KOPT-K1 (cell line): ENCODE data around the gene TBX5.

Source experiments
- H3K27ac ChIP-seq: fragments of 200-600 bp; sonication (generic); 2 replicates; pipeline ENCODE4 v1.5.1; 2016; ENCODE audit warnings: antibody characterized with exemption, mild to moderate bottlenecking, low read depth, low read length; ENCODE audit not compliant: poor library complexity, severe bottlenecking
- H3K36me3 ChIP-seq: fragments of 200-600 bp; sonication (generic); 2 replicates; pipeline ENCODE4 v1.5.1; 2017; ENCODE audit warnings: antibody characterized with exemption, mild to moderate bottlenecking, low read length, moderate library complexity; ENCODE audit not compliant: insufficient read depth
- H3K9me3 ChIP-seq: fragments of 200-600 bp; sonication (generic); 2 replicates; pipeline ENCODE4 v1.5.1; 2017; ENCODE audit warnings: antibody characterized with exemption, low read length, mild to moderate bottlenecking; ENCODE audit not compliant: insufficient read depth, poor library complexity, severe bottlenecking

Gene TBX5

DNA sequence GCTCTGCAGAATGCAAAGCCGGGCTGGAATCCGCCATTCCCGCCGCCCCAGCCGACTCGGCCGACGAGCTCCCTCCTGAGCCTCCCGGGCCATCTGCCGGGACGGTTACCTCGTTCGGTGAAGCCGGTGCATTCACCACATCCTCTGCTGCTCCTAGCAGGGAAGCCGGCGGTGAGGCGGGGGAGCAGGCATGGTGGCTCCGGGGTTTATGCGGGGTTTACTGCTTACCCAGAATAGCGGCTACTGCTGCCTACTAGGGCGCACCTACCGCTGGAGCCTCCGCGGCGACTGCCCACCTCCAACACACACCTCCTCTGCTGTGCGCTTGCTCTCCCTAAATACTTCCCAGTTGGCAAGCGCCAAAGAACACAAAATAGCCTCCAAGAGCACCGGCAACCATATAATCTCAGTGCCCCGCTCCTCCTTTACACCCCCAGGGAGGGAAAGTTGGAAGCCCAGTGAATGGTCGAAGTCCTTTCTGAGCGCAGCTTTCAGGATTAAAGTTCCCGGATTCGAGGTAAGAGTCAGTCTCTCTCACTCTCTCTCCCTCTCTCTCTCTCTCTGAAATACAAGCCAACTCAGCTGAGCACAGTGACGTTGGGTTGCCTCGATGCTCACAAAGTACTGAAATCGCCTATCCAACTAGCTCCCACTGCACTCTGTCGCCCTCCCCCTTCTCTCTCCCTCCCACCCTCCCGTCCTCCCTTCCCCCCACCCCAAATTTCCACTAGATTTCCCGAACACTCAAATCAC lies at the start of gene TBX5:
Gene TBX5 (minus strand): TSS at position 626 of the 753 bp plus-strand sequence. CDS start 2,246 bp downstream, outside the sequence.
- no peak within 1 kb of the TSS for H3K27ac ChIP-seq
- H3K9me3 ChIP-seq = peaks cover 16% of the 10 kb centered on the region
- no peaks in the 10 kb centered on the region for H3K36me3 ChIP-seq

DNA sequence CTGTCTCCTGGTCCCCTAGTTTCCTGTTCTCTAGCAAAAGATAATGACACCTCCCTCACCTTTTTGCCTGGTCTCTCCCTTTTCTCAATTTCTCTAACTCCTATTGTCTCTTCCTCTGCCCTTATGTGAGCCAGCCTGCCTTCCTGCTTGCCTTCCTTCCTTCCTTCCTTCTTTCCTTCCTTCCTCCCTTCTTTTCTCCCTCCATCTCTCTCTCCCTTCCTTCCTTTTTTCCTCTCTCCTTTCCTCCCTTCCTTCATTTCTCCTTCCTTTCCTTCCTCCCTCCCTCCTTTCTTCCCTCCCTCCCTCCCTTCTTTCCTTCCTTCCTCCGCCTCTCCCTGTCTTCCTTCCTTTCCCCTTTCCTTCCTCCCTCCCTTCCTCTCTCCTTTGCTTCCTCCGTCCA lies 45.7 kb upstream of the TBX5 start:
- H3K36me3 ChIP-seq = no peaks in the 10 kb centered on the region
- H3K9me3 ChIP-seq = peaks cover 12% of the 10 kb centered on the region
- no peak overlapping the region for H3K27ac ChIP-seq

DNA sequence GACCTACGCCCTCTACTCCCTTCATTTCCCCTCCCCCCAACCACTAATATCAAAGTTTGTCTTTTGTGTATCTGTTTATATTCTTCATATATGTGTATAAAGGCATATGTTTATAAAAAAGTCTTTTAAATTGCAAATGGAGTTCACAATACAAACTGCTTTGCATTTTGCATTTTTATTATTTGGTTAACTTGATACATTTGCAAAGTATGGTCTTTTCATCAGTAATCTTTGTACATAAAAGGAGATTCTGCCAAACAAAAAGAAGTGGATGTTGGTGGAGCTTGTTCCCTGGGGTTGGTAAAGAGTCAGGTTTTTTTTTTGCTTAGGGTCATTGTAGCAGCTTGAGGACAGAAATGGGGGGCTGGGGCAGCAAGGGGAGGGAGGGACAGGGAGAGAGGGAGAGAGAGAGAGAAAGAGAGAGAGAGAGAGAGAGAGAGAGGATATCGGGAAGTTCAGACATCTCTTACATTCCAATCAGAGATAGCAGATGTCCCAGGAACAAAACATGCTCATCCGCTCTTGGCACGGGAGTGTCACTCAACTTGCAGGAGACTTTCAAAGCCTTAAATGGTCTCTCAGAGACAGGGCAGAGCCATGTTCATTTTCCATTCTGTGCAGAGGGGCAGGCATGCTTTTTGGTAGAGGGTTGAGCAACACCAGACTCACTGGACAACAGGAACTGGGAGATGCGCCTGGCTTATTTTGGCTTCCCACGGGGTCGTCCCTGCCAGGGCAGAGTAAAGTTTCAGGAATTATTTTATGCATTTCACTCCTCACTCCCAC lies 44.8 kb upstream of the TBX5 start:
- Histone ChIP-seq H3K9me3 (peaks cover 12% of the 10 kb centered on the region), H3K27ac (no peak overlapping the region), H3K36me3 (no peaks in the 10 kb centered on the region)

DNA sequence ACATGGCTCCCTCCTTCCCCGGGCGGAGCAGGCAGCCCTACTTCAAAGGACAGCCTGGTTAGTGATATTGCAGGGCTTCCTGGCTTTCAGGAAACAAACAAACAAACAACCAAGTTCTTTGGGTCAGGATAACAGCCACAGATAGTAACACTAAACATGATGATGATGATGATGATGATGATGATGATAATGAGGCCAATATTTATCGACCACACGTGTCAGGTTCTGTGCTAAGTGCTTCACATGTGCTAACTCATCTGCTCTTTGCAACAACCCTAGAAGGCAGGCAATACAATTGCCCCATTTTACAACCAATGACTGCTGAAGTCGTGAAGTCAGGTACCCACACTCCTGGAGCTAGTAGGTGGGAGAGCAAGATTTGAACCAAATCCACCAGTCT lies 44.1 kb upstream of the TBX5 start:
- H3K9me3 ChIP-seq = peaks cover 12% of the 10 kb centered on the region
- no peak overlapping the region for H3K27ac ChIP-seq

DNA sequence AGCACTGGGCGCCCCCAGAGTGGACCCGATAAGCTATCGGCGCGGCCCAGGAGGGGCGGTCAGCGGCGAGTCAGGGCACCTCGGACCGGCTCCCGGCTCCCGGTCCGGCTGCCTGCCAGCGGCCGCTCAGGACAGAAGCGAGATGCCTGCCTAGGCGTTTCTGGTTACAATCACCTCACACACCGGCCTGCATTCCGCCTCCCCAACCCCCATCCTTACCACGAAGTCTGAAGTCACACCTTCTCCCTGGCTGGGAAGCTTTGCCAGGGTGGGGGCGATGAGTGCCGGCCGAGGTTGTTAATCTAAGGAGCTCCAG lies 42.6 kb upstream of the TBX5 start:
- no peak overlapping the region for H3K27ac ChIP-seq
- H3K36me3 ChIP-seq = no peaks in the 10 kb centered on the region
- H3K9me3 ChIP-seq = peaks cover 16% of the 10 kb centered on the region

More for the DNA sequence above, 44.1 kb upstream of the TBX5 start:
- no peaks in the 10 kb centered on the region for H3K36me3 ChIP-seq

DNA sequence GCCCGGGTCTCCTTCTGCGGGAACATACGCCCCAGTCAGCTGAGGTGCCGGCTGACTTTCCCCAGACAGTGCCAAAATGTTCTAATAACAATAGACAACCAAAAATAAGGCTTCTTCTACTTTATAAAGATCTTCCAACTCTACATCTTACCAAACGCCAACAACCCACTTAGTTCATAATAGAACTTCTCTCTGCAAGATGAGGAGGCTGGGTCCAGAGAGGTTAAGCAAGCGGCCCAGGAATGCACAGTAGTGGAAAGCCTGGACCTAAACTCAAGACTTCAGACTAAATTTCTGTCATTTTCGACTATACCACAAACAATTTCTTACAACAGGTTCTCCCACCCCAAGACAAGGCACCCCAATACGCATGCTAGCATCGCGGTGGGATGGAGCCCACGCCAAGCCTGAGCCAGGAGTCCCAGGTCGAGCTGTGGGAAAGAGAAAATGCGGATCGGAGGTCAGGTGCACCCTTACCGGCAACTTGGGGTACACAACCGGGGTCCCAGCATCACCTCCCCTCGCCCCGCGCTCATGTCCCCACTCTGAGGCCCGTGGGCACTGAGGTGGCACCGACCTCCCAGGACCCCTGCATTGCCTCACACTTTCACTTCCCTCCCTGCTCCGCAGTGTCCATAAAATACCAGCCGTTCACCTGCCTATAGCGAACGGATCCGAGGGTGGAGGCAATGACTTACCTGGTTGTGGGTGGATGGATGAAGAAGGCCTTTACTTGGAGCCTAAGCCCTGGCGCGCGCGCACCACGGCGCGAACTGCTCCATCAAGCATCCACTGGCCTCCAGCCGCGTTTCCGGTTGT lies 42.1 kb upstream of the TBX5 start:
- peaks cover 17% of the 10 kb centered on the region for H3K9me3 ChIP-seq
- H3K27ac ChIP-seq = no peak overlapping the region
- H3K36me3 ChIP-seq = no peaks in the 10 kb centered on the region

DNA sequence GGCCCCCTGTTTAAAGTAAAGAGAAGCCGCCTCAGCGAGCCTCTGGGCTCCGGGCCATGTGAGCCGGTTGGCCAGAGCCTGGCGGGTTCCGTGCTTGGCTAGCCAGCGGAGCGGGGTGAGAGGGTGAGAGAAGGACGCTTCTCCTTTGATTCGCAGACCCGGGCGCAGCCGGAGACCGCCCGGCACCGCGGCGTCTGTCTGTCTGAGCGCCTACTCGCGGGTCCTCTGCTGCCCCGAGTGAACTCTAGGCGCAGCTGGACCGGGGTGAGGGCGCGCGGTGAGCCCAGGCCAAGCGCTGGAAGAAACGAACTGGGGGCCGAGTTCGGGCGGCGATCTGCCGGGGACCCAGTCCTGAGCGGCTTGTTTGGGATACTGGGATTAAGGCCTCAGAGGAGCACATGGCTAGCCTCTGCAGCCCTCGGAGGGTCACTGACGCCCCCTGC lies 41.4 kb upstream of the TBX5 start:
- Histone ChIP-seq H3K9me3 (peaks cover 17% of the 10 kb centered on the region), H3K36me3 (no peaks in the 10 kb centered on the region), H3K27ac (no peak overlapping the region)

DNA sequence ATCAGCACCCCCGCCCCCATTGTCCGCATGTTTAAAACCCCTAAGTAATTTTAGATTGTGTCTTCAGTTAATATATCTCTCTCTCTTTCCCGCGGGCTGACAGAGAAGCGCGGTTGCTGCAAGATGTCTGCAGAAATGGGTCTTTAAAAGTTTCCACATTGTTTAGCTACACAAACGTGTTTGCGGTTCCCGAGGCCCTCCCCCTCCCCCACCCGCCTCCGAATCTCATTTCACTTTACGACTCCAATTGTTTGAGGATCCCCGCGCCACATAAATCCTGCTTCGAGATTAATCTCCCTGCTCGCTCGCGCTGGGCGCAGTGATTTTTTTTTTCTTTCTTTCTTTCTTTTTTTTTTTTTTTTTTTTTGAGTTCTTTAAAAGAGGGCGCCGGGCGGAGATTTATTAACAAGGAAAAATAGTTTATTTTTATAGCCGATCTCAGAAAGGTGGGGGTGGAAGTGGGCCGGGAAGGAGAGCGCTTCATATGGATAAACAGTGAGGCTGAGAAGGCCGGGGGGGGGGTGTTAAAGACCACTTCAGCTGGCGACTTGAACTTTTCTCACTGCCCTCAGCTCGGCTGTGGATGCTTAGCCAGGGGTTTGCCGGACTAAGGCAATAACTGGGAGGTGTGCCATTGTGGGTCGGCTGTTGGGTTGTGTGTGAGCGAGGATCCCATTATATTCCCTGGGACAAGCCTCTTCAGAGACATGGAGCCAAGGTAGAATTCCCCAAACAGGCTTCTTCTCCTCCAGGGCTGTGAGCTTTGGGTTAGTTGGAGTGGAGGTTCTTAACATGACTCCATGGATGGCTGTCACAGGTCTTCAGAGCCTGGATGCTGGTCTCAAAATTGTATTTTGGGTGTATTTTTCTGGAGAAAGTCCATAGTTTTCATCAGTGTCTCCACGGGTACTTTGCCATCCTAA lies 39.7 kb upstream of the TBX5 start:
- Histone ChIP-seq H3K36me3 (no peaks in the 10 kb centered on the region), H3K27ac (no peak overlapping the region), H3K9me3 (peaks cover 17% of the 10 kb centered on the region)

DNA sequence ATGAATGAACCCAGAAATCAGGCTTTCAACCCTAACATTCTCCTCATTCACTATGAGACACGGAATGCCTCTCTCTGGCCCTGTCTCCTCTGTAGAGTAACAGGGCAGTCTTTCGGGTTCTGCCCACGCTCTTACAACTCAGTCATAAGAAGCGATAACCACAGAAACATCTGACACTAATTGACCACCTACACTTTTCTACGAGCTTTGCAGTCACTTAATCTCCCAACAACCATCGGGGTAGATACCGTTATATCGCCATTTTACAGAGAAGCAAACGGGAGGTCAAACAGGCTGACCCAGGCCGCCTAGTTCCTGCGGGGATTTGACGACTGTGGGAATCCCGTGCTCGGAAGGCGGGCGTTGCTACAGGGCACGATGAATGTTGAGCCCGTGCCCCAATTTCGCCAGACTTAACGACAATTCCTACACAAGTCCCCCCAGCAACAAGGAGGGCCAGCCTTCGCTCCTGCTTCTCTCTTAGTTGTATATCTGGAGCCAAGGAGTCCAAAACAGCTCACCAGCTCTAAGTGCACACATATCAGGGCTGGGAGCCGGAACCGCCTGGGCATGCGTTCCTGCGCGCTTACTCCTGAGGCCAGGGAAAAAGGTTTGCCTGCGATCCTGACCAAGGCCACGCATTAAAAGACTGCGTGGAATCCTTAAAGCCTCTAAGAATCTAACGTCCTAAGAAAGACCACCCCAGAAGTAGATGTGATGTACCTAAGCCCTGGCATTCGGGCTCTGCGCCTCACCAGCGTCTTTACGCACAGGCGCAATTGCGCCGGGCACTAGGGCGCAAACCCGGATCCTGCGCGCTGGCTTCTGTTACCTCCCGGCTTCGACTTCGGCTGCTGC lies 38.7 kb upstream of the TBX5 start:
- Histone ChIP-seq H3K36me3 (no peaks in the 10 kb centered on the region), H3K27ac (no peak overlapping the region), H3K9me3 (peaks cover 17% of the 10 kb centered on the region)

DNA sequence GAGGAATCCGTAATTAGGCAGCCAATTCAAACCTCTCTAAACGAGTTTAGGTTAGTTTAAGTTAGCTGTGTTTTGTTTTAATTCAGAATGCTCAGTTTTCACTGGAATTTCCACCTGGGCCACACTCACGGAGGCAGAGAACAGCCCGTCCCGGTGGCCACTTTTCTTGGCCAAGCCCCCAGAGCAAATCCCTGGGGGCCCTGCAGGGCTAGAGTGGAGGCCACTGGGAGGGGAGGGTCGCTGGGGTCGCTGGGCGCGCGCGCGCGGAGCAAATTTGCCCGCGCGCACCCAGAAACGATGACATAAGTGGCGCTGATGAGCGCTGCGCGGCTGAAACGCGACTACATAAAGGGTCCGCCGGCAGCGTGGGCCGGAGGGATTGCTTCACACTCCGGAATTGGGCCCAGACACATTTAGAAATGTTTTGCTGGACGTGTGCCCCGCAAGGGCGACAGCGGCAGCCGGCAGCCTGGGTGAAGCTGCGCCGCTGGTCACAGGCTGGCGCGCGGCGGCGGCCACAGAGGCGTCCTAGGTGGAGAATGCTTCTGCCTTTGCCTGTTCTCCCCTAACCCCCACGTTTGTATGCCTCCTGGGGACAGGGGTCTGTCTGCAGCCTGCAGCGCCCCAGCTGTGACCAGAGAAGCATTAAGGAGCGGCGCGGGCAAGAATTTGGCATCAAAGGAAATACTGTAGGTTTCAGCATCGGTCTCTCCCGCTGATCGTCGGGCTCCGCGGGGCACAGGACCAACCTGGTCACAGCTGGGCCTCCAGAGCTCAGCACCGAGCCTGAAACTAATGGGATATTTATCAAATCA lies 37.9 kb upstream of the TBX5 start:
- Histone ChIP-seq H3K36me3 (no peaks in the 10 kb centered on the region), H3K9me3 (peaks cover 17% of the 10 kb centered on the region), H3K27ac (no peak overlapping the region)

DNA sequence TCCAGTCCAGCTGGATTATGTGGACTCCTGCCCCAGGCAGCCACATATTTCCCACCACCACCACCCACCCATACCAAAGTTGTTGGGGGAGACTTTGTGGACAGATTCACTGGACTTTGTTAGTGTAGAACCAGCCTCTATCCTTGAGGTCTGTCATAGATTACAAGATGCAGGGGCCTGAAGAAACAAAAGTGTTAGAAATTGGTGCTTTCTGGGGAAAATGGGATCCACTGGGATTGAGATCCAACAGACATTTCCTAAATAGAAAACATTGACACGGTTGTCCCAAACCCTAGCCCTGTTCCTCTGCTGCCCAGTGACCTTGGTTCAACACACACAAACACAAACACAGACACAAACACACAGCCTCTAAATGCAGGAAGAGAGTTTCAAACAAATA lies 36.6 kb upstream of the TBX5 start:
- Histone ChIP-seq H3K9me3 (peaks cover 6% of the 10 kb centered on the region), H3K27ac (no peak overlapping the region), H3K36me3 (no peaks in the 10 kb centered on the region)

DNA sequence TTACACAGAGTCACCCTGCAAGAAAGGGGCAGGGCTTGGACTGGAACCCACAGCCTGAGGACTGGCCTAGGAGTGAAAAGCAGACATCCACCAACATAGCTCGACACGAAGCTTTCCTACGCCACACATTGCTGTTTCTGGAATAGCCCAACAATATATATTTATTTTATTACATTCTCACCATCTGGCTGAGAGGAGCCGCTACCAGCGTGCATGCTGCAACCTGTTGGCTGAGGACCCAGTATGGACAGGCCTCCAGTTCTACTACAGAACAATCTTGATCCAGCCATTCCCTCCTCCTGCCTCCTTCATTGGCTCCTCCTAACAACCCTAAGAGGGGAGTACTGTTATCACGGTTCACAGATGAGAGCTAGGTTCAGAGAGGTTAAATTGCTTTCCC lies 35.6 kb upstream of the TBX5 start:
- Histone ChIP-seq H3K36me3 (no peaks in the 10 kb centered on the region), H3K27ac (no peak overlapping the region), H3K9me3 (peaks cover 12% of the 10 kb centered on the region)

DNA sequence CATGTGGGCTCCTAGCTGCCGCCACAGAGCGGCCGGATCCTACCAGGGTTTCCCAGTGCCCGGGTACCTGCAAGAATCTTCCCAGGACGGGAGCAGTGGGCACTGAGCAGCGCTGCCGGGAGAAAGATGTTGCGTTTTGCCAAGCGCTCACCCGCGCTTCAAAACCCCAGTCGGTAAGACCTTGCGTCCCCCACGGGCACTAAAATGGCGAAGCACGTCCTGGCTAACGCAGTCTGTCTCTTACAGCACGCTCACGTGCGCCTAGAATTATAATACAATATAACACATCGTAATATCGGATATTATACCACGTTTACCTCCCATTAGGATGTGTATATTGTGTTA lies 35.1 kb upstream of the TBX5 start:
- peaks cover 16% of the 10 kb centered on the region for H3K9me3 ChIP-seq

More for the DNA sequence above, 35.1 kb upstream of the TBX5 start:
- Histone ChIP-seq H3K27ac (no peak overlapping the region), H3K36me3 (no peaks in the 10 kb centered on the region)
